GM21825 (cell line): ENCODE data around the gene NF2.

Experiments used
- ATAC-seq: cut with Tn5 transposase; IDR thresholded peaks from one replicate; pipeline ENCODE4 v1.9.1; 2021; ENCODE audit warnings: mild to moderate bottlenecking, moderate library complexity; ENCODE audit not compliant: unreplicated experiment

NF2 gene

GRCh38 chr22:29661336-29661735, 57.9 kb downstream of the NF2 start:
- ATAC-seq, result no peak

- ATAC-seq, result no peak
Measured at GRCh38 chr22:29663180-29663821, 59.9 kb downstream of the NF2 start.

GRCh38 chr22:29665486-29665885, 62.1 kb downstream of the NF2 start:
- no peak for ATAC-seq

GRCh38 chr22:29668673-29669072, 65.2 kb downstream of the NF2 start:
- no peak for ATAC-seq

- no peak for ATAC-seq
Measured at GRCh38 chr22:29670626-29671025, 67.2 kb downstream of the NF2 start.

GRCh38 chr22:29673361-29674066, 70.1 kb downstream of the NF2 start:
- no peak for ATAC-seq

GRCh38 chr22:29674121-29674520, 70.7 kb downstream of the NF2 start:
- no peak for ATAC-seq

GRCh38 chr22:29679316-29679715, 75.9 kb downstream of the NF2 start:
- no peak for ATAC-seq

- ATAC-seq, result no peak
Measured at GRCh38 chr22:29683536-29683935, 80.1 kb downstream of the NF2 start.

- ATAC-seq, result no peak
Measured at GRCh38 chr22:29684244-29684643, 80.8 kb downstream of the NF2 start.

GRCh38 chr22:29689206-29689879, 85.9 kb downstream of the NF2 start:
- no peak for ATAC-seq

GRCh38 chr22:29689880-29690213, 86.4 kb downstream of the NF2 start:
- no peak for ATAC-seq

- ATAC-seq, result no peak
Measured at GRCh38 chr22:29690476-29690875, 87.0 kb downstream of the NF2 start.

- ATAC-seq, result no peak
Measured at GRCh38 chr22:29691636-29692326, 88.3 kb downstream of the NF2 start.

- ATAC-seq, result no peak
Measured at GRCh38 chr22:29692327-29692640, 88.9 kb downstream of the NF2 start.

GRCh38 chr22:29693161-29693560, 89.7 kb downstream of the NF2 start:
- ATAC-seq, result no peak

GRCh38 chr22:29693671-29694070, 90.2 kb downstream of the NF2 start:
- no peak for ATAC-seq

- no peak for ATAC-seq
Measured at GRCh38 chr22:29695129-29695926, 91.9 kb downstream of the NF2 start.

- ATAC-seq, result no peak
Measured at GRCh38 chr22:29697853-29698598, 94.6 kb downstream of the NF2 start.

GRCh38 chr22:29700206-29700899, 96.9 kb downstream of the NF2 start:
- ATAC-seq, result no peak
